UCSD-AML1 (cell line): ENCODE data around the gene MEIS3.

ENCODE experiments used
- DNase-seq: peaks from one replicate; lab custom pipeline; 2025; ENCODE audit not compliant: unreplicated experiment; lab: John Stamatoyannopoulos, UW

The MEIS3 gene

DNA sequence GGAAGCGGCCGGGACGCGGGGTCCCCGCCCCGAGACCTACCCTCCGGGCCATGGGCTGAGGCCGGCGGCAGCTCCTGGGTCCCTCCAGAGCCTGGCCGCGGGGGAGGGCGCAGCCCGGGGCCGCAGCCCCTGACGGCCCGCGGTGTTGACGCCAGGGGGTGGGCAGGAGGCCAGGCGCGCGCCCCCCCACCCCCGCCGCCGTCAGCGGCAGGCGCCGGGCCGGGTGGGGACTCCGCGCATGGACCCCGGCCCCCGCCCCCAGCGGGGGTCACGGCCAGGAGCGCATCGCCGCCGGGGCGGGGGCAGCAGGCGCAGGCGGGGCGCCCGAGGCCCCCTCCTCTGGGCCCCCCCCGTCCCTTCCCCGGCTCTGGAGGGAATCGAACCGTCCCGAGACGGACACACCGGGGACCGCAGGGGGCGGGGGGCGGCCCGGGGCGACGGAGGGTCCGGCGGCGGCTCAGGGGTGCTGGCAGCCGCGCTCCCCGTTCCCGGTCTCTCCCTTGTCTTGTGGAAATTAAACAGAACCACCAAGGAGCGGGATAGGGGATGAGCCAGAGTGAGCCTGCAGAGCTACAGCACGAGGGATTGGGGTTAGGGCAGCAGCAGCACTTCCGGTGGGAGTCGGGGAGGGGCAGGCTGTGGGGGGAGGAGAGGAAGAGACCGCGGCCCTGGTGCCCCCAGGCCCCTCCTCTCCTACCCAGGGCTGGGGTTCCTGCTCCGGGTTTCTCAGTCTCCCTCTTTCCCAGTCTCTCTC, at the start of gene MEIS3:
TSS of gene MEIS3 (minus strand) at position 498 of the 754 bp plus-strand sequence. CDS start at position 52, 446 bp downstream.
- DNase-seq, result no peak

DNA sequence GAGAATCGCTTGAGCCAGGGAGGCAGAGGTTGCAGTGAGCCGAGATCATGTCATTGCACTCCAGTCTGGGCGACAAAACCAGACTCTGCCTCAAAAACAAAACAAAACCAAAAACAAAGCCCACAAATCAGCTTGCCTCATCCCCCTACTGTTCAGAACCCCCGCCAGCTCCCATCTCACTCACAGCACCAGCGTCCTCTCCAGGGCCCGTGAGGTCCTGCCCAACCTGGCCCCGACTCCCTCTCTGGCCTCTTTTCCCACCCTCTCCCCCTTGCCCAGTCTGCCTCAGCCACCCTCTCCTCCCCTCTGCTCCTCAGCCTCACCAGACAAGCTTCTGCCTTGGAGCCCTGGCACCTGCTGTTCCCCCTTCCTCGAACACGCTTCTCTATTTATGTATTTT, 48.6 kb upstream of the MEIS3 start:
- DNase-seq, result no peak

GRCh38 chr19:47465957-47466356, 46.6 kb upstream of the MEIS3 start:
- no peak for DNase-seq

DNA sequence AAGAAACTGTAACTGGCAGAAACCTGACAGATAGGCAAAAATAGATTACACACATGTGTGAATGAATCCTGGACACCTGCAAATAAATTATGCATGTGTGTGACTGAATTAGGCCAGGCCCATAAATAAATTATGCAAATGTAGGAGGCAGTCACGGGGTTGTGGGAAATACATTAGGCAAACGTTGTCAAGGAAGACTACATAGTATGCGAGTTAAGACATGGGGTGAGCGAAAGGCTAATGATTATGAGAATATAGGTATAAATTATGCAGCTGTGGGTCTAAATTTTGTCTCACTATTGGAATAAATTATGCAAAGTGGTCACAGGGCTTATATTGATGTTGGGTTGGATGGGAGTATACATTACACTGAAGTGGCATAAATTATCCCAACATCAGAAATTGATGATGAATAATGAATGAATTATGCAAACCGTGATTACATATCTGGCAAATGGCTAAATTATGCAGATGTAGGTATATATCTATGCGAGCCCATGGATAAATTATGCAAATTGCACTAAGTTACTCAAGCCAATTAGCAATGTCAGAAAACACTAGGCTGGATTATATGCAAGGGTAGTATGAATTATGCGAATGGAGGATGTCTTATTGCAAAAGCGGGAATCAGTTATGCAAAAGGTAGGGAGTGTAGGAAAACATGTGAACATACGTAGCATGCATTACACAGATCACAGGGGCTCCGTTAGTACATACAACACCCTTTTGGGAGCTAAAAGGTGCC, 45.5 kb upstream of the MEIS3 start:
- no peak for DNase-seq

GRCh38 chr19:47461876-47462275, 42.5 kb upstream of the MEIS3 start:
- no peak for DNase-seq

DNA sequence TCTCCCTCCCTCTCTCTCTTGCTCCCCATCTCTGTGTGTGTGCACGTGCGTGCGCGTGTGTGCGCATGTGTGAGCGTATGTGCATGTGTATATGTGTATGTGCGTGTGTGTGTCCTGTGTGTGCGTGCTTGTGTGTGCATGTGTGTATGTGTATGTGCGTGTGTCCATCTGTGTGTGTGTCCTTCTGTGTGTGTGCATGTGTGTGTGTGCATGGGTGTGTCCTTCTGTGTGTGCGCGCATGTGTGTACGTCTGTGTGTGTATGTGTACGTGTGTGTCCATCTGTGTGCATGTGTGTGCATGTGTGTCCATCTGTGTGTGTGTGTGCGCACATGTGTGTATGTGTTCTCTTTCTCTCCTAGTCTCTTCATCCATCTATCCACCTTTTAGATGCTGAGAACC, 40.1 kb upstream of the MEIS3 start:
- DNase-seq, result no peak

DNA sequence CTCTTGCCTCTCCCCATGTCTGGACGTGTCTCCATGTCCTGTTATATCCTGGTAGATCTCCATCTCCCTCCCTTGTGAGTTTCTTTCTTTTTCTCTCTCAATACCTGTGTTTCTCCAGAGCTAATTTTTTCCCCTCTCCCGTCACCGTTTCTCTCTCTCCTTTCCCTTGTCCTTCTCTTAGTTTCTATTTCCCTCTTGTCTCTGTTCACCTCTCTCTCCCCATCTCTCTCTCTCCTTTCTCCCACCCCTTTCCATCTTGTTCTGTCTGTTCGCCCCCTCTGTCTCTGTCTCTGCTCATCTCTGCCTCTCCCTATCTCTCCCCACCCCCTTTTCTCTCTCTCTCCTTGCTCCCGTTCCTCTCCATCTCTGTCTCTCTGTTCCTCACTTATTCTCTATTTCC, 39.3 kb upstream of the MEIS3 start:
- no peak for DNase-seq

- DNase-seq, result no peak
Measured at GRCh38 chr19:47456721-47457474, 37.6 kb upstream of the MEIS3 start.

GRCh38 chr19:47450478-47450877, 31.2 kb upstream of the MEIS3 start:
- no peak for DNase-seq

GRCh38 chr19:47448360-47448727, 29.0 kb upstream of the MEIS3 start:
- no peak for DNase-seq

GRCh38 chr19:47447470-47448359, 28.4 kb upstream of the MEIS3 start:
- DNase-seq, result peak; percentile 46

- DNase-seq, result peak; percentile 65
Measured at GRCh38 chr19:47446534-47447469, 27.5 kb upstream of the MEIS3 start.

- peak; percentile 84 for DNase-seq
Measured at GRCh38 chr19:47445937-47446402, 26.6 kb upstream of the MEIS3 start.

DNA sequence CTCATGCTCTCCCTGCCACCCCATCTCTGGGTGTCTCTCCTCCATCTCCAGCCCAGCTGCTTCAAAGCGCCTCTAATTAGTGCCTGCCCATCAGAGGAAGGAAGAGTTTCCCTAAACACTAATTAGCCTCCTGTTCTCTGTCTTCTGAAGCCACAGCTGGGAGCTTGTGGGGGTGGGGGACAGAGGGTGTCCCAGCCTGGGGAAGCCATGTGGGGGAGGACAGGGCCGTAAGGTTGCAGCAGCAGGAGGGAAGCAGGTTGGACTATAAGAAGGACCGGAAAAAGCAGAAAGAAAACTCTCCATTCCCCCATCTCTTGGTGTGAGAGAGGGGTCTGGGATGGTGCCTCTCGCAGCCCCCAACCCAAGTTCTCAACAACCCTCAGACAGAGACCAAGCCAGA, 26.2 kb upstream of the MEIS3 start:
- DNase-seq, result no peak

GRCh38 chr19:47444388-47444821, 25.1 kb upstream of the MEIS3 start:
- peak; percentile 73 for DNase-seq

DNA sequence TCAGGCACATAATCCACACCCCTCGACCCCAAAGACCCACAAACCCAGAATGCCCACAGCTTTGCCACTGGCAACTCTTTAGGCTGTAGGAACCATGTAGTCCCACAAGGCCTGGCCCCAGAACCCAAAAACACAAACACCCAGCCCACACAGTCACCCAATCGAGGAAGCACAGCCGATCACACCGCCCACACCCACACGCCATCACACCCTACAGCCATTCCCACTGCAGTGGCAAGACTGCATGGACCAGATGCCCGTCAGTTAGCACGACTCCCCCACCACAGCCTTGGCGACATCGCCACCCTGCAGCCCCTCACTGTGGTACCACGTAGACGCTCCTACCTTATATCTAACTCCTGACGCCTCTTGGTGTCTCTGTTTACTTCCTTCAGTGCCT, 24.0 kb upstream of the MEIS3 start:
- no peak for DNase-seq

GRCh38 chr19:47438793-47439220, 19.5 kb upstream of the MEIS3 start:
- no peak for DNase-seq

DNA sequence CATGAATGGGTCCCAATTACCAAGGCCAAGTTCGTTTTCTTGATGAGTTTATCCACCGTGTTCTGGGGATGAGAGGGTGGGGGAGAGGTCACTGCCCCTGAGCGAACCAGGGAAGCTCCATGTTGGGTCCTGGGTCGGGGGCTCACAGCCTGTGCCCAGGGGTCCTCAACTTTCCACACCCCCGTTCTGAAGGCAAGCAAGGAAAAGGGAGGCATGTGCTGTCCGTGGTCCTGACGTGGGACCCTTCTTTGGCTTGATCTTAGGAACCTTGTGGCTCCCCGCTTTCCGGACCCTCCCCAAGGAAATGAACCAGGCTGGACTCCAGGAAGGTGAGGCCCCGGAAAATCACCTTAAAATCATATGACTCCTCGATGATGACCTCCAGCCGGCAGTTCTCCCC, 18.2 kb upstream of the MEIS3 start:
- DNase-seq, result no peak

GRCh38 chr19:47436712-47437401, 17.5 kb upstream of the MEIS3 start:
- DNase-seq, result peak; percentile 60
